MG63 (cell line): ENCODE results near the gene VAMP5. TPM values are rescaled to one million over a fixed set of nuclear protein-coding genes. Genes with fewer than 3 reads are reported as not detected.
"Not testable (repeated sequence)": the region's sequence is repeated elsewhere in the genome, so short reads cannot be mapped to it uniquely, and the experiment has no call there.

Source experiments
- DNase-seq: peaks from one replicate; pipeline ENCODE4 v3.0.0-alpha.2; 2020
- H3K27me3 ChIP-seq: fragments of 250-450 bp; sonication (Bioruptor Pico); 2 replicates; pipeline ENCODE4 v1.5.1; 2020; ENCODE audit warnings: mild to moderate bottlenecking, moderate library complexity
- H3K36me3 ChIP-seq: fragments of 250-450 bp; sonication (Bioruptor Pico); 2 replicates; pipeline ENCODE4 v1.5.1; 2020; ENCODE audit warnings: mild to moderate bottlenecking, moderate library complexity
- H3K4me3 ChIP-seq: fragments of 250-450 bp; sonication (Bioruptor Pico); 2 replicates; pipeline ENCODE4 v1.5.1; 2020; ENCODE audit warnings: mild to moderate bottlenecking, moderate library complexity
- H3K9me3 ChIP-seq: fragments of 250-450 bp; sonication (Bioruptor Pico); 2 replicates; pipeline ENCODE4 v1.5.1; 2020; ENCODE audit warnings: mild to moderate bottlenecking, moderate library complexity
- total RNA-seq: library from RNA; depleted of rRNA; stranded (reverse); fragments of >200 nt; shearing (Covaris generic); gene quantifications from 2 replicates; pipeline ENCODE4 v1.2.3, GENCODE V29; 2014; ENCODE audit warnings: low replicate concordance

VAMP5 gene
- total RNA-seq, 1 experiment from 2014 or later: 76.7 TPM

DNA sequence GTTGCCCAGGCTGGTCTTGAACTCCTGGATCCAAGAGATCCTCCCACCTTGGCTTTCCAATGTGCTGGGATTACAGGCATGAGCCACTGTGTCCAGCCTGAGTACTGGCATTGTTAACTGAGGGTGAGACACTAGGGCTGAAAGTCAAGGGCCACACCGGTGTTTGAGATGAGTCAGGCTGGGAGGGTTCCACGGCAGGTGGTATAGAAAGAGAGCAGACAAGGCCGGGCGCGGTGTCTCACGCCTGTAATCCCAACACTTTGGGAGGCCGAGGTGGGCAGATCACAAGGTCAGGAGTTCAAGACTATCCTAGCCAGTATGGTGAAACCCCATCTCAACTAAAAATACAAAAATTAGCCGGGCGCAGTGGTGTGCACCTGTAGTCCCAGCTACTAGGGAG lies 8.1 kb downstream of the VAMP5 start:
- H3K36me3 ChIP-seq: peaks cover 11% of the 10 kb centered on the region
- not testable (repeated sequence) for DNase-seq, H3K9me3 ChIP-seq, H3K4me3 ChIP-seq, H3K27me3 ChIP-seq

- peaks cover 16% of the 10 kb centered on the region for H3K36me3 ChIP-seq
- DNase-seq: no peak
- no peaks in the 10 kb centered on the region for H3K27me3 ChIP-seq
- no peaks in the 10 kb centered on the region for H3K9me3 ChIP-seq
- no peak overlapping the region for H3K4me3 ChIP-seq
Observed at GRCh38 chr2:85593023-85593422, 8.8 kb downstream of the VAMP5 start.

GRCh38 chr2:85594715-85595300 lies 10.6 kb downstream of the VAMP5 start:
- Histone ChIP-seq H3K4me3 (peak overlapping the region; percentile 83), H3K27me3 (no peaks in the 10 kb centered on the region), H3K36me3 (peaks cover 19% of the 10 kb centered on the region), H3K9me3 (no peaks in the 10 kb centered on the region)
- no peak for DNase-seq

- Histone ChIP-seq H3K4me3 (peak within 1 kb of the TSS; percentile 83), H3K9me3 (no peaks in the 10 kb centered on the region), H3K36me3 (peaks cover 19% of the 10 kb centered on the region), H3K27me3 (no peaks in the 10 kb centered on the region)
- DNase-seq: peak; percentile 97
Observed at GRCh38 chr2:85595301-85596025, 11.2 kb downstream of the VAMP5 start, which contains the start of gene RNF181. TSS of gene RNF181 (plus strand) at chr2:85595745. CDS start at chr2:85595764, 19 bp downstream.

DNA sequence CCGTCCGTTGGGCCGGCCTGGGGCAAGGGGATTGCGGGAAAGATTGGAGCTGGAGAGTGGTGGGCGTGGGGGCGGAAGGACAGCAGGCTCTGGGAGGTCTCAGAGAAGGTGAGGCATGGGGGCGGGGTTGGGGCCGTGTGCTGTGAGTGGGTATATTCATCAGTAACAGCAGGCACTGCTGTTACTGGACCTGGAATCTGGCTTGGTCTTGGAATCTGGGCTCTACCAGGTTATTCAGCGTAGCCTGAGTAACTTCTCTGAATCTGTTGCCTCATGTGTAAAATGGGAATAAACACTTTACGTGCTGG lies 11.7 kb downstream of the VAMP5 start:
- no peaks in the 10 kb centered on the region for H3K27me3 ChIP-seq
- no peak for DNase-seq
- H3K36me3 ChIP-seq: peaks cover 19% of the 10 kb centered on the region
- H3K9me3 ChIP-seq: no peaks in the 10 kb centered on the region
- H3K4me3 ChIP-seq: peak overlapping the region; percentile 83

- peaks cover 19% of the 10 kb centered on the region for H3K36me3 ChIP-seq
- H3K4me3 ChIP-seq: peak overlapping the region; percentile 83
- DNase-seq: no peak
- no peaks in the 10 kb centered on the region for H3K27me3 ChIP-seq
- H3K9me3 ChIP-seq: no peaks in the 10 kb centered on the region
Observed at GRCh38 chr2:85596486-85597143, 12.4 kb downstream of the VAMP5 start.

- DNase-seq: no peak
- Histone ChIP-seq H3K4me3 (no peak overlapping the region), H3K36me3 (peaks cover 19% of the 10 kb centered on the region), H3K27me3 (no peaks in the 10 kb centered on the region), H3K9me3 (no peaks in the 10 kb centered on the region)
Observed at GRCh38 chr2:85597241-85597640, 13.0 kb downstream of the VAMP5 start.

DNA sequence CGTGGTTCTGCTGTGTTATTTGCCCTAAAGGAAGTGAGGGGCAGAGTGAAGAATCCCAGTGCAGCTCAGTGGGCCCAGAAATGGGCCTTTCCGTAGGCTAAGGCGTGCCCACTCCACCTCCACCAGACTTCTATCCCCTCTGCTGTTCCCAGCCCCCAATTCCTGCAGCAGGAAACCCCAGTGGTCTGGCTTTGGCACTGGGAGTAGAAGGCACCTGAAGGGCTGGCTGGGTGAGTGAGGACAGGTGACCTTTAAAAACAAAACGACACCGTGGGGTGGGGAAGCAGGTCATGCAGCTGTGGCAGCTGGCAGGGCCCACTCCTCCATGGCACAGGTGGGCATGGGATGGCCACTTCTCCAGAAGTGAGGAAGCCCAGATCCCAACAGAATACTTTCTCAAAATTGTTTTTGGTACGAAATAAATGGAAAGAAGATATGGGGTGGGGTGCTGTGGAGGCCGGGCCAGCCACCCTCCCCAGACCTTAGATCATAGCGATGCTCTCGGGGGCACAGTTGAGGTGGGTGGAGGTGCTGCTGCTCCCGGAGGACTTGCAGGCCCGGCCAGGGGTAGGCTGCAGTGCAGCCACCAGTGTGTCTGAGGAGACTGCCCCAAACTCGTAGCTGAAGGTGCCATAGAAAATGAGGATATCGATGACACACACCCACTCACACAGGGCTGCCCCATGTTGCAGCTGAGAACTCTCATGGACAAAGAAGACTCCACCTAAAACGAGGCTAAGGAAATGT lies 14.5 kb downstream of the VAMP5 start:
- H3K36me3 ChIP-seq: peaks cover 19% of the 10 kb centered on the region
- no peaks in the 10 kb centered on the region for H3K27me3 ChIP-seq
- H3K9me3 ChIP-seq: no peaks in the 10 kb centered on the region
- DNase-seq: no peak
- no peak overlapping the region for H3K4me3 ChIP-seq

DNA sequence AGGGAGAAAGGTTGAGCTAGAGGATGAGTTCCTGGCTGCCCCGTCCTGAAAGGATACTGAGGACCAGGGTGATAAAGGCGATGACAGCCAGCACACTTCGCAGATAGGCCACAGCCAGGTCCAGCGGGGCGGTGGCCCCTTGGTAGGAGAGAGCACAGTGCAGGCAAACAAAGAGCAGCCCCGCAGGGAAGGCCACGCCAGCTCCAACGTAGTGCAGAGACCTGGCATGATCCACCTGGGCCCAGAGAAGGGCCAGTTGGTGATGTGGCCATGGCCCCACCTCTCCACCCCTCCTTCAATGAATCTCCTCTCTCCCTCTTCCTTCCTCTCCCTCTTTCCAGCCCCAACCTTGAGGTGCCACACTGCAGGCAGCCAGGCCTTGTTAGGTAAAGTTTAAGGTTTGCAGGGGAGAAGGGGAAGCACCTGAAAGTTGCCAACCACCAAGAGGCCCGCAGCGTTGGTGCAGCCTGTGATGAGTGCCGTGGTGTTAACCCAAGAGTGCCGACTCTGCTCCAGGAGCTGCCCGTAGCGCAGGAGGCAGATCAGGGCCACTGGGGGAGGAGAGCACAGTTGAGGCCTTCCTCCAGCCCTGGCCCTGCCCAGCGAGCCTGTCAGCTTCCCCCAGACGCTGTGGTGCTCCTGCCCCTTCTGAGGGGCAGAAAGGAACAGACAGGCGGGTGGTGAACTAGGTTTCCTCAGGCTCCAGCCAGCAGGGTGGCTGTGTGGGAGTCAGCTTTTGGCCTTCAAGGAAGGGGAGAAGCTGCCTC lies 15.4 kb downstream of the VAMP5 start:
- no peak for DNase-seq
- H3K4me3 ChIP-seq: no peak overlapping the region

DNA sequence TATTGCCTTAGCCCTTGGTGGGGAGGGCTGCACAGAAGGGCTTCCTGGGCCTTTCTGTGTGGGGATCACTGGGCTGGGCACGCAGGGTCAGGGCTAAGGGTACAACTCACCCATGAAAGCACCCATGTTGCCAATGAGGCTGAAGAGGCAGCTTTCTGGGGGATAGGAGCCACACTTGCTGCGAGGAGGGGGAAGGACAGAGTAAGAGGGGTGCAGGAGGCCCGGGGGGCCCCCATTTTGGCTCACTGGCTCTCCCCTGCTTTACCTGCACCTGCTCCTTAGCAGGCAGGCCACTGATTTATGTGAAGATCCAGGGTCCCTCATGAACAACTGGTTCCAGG lies 16.0 kb downstream of the VAMP5 start:
- H3K9me3 ChIP-seq: no peaks in the 10 kb centered on the region
- H3K36me3 ChIP-seq: peaks cover 19% of the 10 kb centered on the region
- no peak overlapping the region for H3K4me3 ChIP-seq
- no peaks in the 10 kb centered on the region for H3K27me3 ChIP-seq
- DNase-seq: no peak

More for the DNA sequence above, 15.4 kb downstream of the VAMP5 start:
- no peaks in the 10 kb centered on the region for H3K27me3 ChIP-seq
- H3K36me3 ChIP-seq: peaks cover 19% of the 10 kb centered on the region
- no peaks in the 10 kb centered on the region for H3K9me3 ChIP-seq

- no peak for DNase-seq
- no peak overlapping the region for H3K4me3 ChIP-seq
- no peaks in the 10 kb centered on the region for H3K27me3 ChIP-seq
- H3K36me3 ChIP-seq: peaks cover 19% of the 10 kb centered on the region
- no peaks in the 10 kb centered on the region for H3K9me3 ChIP-seq
Observed at GRCh38 chr2:85600951-85601770, 16.9 kb downstream of the VAMP5 start.

DNA sequence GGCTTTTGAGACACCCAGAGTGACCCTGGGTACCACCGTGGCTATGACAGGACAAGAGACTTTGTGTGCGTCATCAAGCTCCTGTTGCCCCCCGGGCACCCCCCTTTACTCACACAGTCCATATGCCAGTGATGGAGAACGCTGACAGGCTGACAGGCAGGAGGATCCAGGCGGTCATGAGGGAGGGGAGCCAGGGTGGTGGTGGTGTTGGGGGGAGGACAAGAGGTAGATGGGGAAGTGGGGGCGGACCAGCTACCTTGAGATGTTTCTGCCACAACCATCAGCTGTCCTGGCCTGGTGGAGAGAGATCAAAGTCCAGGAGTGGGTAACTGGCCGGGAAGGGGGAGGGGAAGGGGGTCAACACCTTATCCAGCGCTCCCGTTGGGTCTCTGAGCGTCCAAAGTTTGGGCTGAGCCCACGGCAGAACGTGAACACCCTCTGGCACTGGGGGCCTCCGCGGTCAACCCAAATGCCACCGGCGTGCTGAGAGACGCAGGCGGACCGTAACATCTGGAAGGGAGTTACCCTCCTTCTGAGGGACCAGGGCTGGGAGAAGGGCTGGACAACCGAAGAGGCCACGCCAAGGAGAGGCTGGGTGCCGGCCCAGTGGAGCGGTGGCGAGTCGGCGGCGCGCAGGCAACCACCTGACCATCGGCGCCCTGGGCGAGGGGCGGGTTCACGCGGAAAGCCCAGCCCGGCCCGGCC lies 17.7 kb downstream of the VAMP5 start:
- Histone ChIP-seq H3K9me3 (no peaks in the 10 kb centered on the region), H3K27me3 (no peaks in the 10 kb centered on the region), H3K36me3 (peaks cover 12% of the 10 kb centered on the region), H3K4me3 (peak overlapping the region; percentile 57)
- peak; percentile 47 for DNase-seq

GRCh38 chr2:85602476-85603234 lies 18.4 kb downstream of the VAMP5 start, which contains the start of gene TMEM150A:
TSS of gene TMEM150A (minus strand) at chr2:85602698. CDS start at chr2:85601948, 750 bp downstream.
- Histone ChIP-seq H3K27me3 (no peaks in the 10 kb centered on the region), H3K4me3 (peak within 1 kb of the TSS; percentile 57)
- peak; percentile 84 for DNase-seq

GRCh38 chr2:85604133-85604444 lies 19.9 kb downstream of the VAMP5 start:
- H3K36me3 ChIP-seq, DNase-seq, H3K4me3 ChIP-seq, H3K27me3 ChIP-seq, H3K9me3 ChIP-seq: not testable (repeated sequence)

More at GRCh38 chr2:85602476-85603234, 18.4 kb downstream of the VAMP5 start, which contains the start of gene TMEM150A:
- Histone ChIP-seq H3K36me3 (peaks cover 8% of the 10 kb centered on the region), H3K9me3 (no peaks in the 10 kb centered on the region)
